Measurements from ENCODE around the gene CCDC146. TPM values are rescaled to one million over a fixed set of nuclear protein-coding genes. Genes with fewer than 3 reads are reported as not detected.
A peak's percentile ranks its signal among the peaks of the same experiment; 100 is the strongest.

The CCDC146 gene
- polyA plus RNA-seq, 1 donor from 2014 or later, result 13.0 TPM

- Histone ChIP-seq H3K36me3 (ENCODE audit: insufficient read depth, low read length) (no peaks in the 10 kb centered on the region), H4K20me1 (ENCODE audit: insufficient read depth) (no peaks in the 10 kb centered on the region), H2AFZ (ENCODE audit: low read depth, low read length) (no peak overlapping the region), H3K27me3 (ENCODE audit: insufficient read depth, low read depth, low read length) (no peaks in the 10 kb centered on the region), H3K27ac (ENCODE audit: low read length) (no peak overlapping the region), H3K4me2 (ENCODE audit: low read length) (no peak overlapping the region), H3K4me3 (ENCODE audit: low read length) (no peak overlapping the region), H3F3A (ENCODE audit: insufficient read depth, low read length, poor library complexity, severe bottlenecking) (no peaks in the 10 kb centered on the region), H3K79me2 (replicated peaks; ENCODE audit: insufficient read depth, low read length) (no peaks in the 10 kb centered on the region), H3K9me3 (ENCODE audit: low read length) (no peaks in the 10 kb centered on the region), H3K9me2 (ENCODE audit: insufficient read depth, low read length) (no peaks in the 10 kb centered on the region), H3K9ac (ENCODE audit: low read length) (no peak overlapping the region)
- no peak for TF ChIP-seq TAF1 (IDR thresholded peaks at IDR 0.05; ENCODE audit: low read depth)
- TF ChIP-seq POLR2AphosphoS5 (IDR thresholded peaks at IDR 0.05), result no peak
- TF ChIP-seq, protein P1, sequence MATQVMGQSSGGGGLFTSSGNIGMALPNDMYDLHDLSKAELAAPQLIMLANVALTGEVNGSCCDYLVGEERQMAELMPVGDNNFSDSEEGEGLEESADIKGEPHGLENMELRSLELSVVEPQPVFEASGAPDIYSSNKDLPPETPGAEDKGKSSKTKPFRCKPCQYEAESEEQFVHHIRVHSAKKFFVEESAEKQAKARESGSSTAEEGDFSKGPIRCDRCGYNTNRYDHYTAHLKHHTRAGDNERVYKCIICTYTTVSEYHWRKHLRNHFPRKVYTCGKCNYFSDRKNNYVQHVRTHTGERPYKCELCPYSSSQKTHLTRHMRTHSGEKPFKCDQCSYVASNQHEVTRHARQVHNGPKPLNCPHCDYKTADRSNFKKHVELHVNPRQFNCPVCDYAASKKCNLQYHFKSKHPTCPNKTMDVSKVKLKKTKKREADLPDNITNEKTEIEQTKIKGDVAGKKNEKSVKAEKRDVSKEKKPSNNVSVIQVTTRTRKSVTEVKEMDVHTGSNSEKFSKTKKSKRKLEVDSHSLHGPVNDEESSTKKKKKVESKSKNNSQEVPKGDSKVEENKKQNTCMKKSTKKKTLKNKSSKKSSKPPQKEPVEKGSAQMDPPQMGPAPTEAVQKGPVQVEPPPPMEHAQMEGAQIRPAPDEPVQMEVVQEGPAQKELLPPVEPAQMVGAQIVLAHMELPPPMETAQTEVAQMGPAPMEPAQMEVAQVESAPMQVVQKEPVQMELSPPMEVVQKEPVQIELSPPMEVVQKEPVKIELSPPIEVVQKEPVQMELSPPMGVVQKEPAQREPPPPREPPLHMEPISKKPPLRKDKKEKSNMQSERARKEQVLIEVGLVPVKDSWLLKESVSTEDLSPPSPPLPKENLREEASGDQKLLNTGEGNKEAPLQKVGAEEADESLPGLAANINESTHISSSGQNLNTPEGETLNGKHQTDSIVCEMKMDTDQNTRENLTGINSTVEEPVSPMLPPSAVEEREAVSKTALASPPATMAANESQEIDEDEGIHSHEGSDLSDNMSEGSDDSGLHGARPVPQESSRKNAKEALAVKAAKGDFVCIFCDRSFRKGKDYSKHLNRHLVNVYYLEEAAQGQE (IDR thresholded peaks at IDR 0.05; ENCODE audit: borderline replicate concordance), result no peak
- TF ChIP-seq EZH2 (IDR thresholded peaks at IDR 0.05; ENCODE audit: borderline replicate concordance, insufficient read depth, low read length, poor library complexity, severe bottlenecking), result no peak
- TF ChIP-seq MXI1 (conservative IDR thresholded peaks at IDR 0.05; ENCODE audit: poor library complexity, severe bottlenecking), result no peak
- no peak for TF ChIP-seq RAD21 (conservative IDR thresholded peaks at IDR 0.05)
- TF ChIP-seq SMC3 (conservative IDR thresholded peaks at IDR 0.05; ENCODE audit: poor library complexity), result no peak
- TF ChIP-seq CTCF (IDR thresholded peaks at IDR 0.05; ENCODE audit: poor library complexity, severe bottlenecking), result no peak
- no peak for TF ChIP-seq EP300 (conservative IDR thresholded peaks at IDR 0.05; ENCODE audit: poor library complexity, severe bottlenecking)
These were observed 160.5 kb downstream of the CCDC146 start for GRCh38 chr7:77282897-77283296.

GRCh38 chr7:77284005-77284404, 161.6 kb downstream of the CCDC146 start:
- Histone ChIP-seq H2AFZ (ENCODE audit: low read depth, low read length) (peak overlapping the region; percentile 38), H3K27ac (ENCODE audit: low read length) (peak overlapping the region; percentile 83), H3K4me2 (ENCODE audit: low read length) (no peak overlapping the region), H3K9me2 (ENCODE audit: insufficient read depth, low read length) (no peaks in the 10 kb centered on the region), H4K20me1 (ENCODE audit: insufficient read depth) (no peaks in the 10 kb centered on the region), H3K79me2 (replicated peaks; ENCODE audit: insufficient read depth, low read length) (no peaks in the 10 kb centered on the region), H3K9ac (ENCODE audit: low read length) (peak overlapping the region; percentile 41), H3K4me3 (ENCODE audit: low read length) (peak overlapping the region; percentile 4), H3K36me3 (ENCODE audit: insufficient read depth, low read length) (no peaks in the 10 kb centered on the region), H3K9me3 (ENCODE audit: low read length) (no peaks in the 10 kb centered on the region), H3F3A (ENCODE audit: insufficient read depth, low read length, poor library complexity, severe bottlenecking) (no peaks in the 10 kb centered on the region), H3K27me3 (ENCODE audit: insufficient read depth, low read depth, low read length) (no peaks in the 10 kb centered on the region)
- TF ChIP-seq RAD21 (conservative IDR thresholded peaks at IDR 0.05) (no peak), EZH2 (IDR thresholded peaks at IDR 0.05; ENCODE audit: borderline replicate concordance, insufficient read depth, low read length, poor library complexity, severe bottlenecking) (no peak), CTCF (IDR thresholded peaks at IDR 0.05; ENCODE audit: poor library complexity, severe bottlenecking) (no peak), TAF1 (IDR thresholded peaks at IDR 0.05; ENCODE audit: low read depth) (no peak), POLR2AphosphoS5 (IDR thresholded peaks at IDR 0.05) (no peak), EP300 (conservative IDR thresholded peaks at IDR 0.05; ENCODE audit: poor library complexity, severe bottlenecking) (no peak), MXI1 (conservative IDR thresholded peaks at IDR 0.05; ENCODE audit: poor library complexity, severe bottlenecking) (no peak), SMC3 (conservative IDR thresholded peaks at IDR 0.05; ENCODE audit: poor library complexity) (no peak)
- TF ChIP-seq, protein P1 (IDR thresholded peaks at IDR 0.05; ENCODE audit: borderline replicate concordance), result no peak

All from neural cell (in vitro differentiated cells).